ENCODE data around the gene DCDC1. TPM values are rescaled to one million over a fixed set of nuclear protein-coding genes. Genes with fewer than 3 reads are reported as not detected.

DCDC1 gene
- polyA plus RNA-seq, 3 donors, result 0.03 TPM; not detected in 2

DNA sequence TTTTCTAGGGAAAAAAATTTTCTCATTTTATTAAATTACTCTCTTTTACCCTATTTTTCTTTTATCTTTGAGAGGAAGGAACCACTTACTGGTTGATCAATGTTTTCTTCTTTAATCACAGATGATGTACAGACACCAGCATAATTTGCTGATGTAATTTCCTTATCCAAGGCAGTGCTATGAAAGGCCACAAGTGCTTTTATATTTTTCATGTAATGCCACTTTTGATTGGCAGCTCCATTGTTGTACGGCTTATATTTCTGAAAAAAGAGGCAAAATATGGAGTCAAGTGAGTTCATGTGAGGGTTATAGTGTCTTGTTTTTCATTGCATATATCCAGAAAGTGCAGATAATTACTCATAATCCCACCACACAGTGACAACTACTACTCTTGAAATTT, 460.7 kb downstream of the DCDC1 start:
- Histone ChIP-seq H3K9me3 (replicated peaks in 1 of 2; ENCODE audit: control insufficient read depth in 1 of 2, insufficient read depth in 1 of 2, low read length in 2 of 2) (no peaks in the 10 kb centered on the region), H3K27ac (ENCODE audit: low read depth in 1 of 2, low read length in 2 of 2) (no peak overlapping the region), H3K9ac (ENCODE audit: insufficient read depth, low read length, poor library complexity, severe bottlenecking) (no peak overlapping the region), H3K4me3 (replicated peaks in 1 of 3; ENCODE audit: low read depth in 2 of 3, low read length in 3 of 3) (no peak overlapping the region), H2AFZ (ENCODE audit: insufficient read depth, low read depth, low read length, poor library complexity, severe bottlenecking) (no peak overlapping the region), H3K4me1 (ENCODE audit: control insufficient read depth in 1 of 2, insufficient read depth in 2 of 2, low read length in 2 of 2) (no peaks in the 10 kb centered on the region), H3K27me3 (ENCODE audit: control insufficient read depth in 2 of 2, insufficient read depth in 2 of 2, low read length in 2 of 2) (peaks cover 0 to 2% of the 10 kb centered on the region in 2 donors), H3K79me2 (ENCODE audit: insufficient read depth, low read length) (no peaks in the 10 kb centered on the region), H4K20me1 (ENCODE audit: insufficient read depth, low read length) (no peaks in the 10 kb centered on the region), H3K4me2 (replicated peaks; ENCODE audit: extremely low read depth, low read length, poor library complexity, severe bottlenecking) (no peak overlapping the region), H3K36me3 (replicated peaks in 1 of 2; ENCODE audit: control insufficient read depth in 1 of 2, insufficient read depth in 2 of 2, low read length in 2 of 2) (no peaks in the 10 kb centered on the region)
- TF ChIP-seq, protein P1, sequence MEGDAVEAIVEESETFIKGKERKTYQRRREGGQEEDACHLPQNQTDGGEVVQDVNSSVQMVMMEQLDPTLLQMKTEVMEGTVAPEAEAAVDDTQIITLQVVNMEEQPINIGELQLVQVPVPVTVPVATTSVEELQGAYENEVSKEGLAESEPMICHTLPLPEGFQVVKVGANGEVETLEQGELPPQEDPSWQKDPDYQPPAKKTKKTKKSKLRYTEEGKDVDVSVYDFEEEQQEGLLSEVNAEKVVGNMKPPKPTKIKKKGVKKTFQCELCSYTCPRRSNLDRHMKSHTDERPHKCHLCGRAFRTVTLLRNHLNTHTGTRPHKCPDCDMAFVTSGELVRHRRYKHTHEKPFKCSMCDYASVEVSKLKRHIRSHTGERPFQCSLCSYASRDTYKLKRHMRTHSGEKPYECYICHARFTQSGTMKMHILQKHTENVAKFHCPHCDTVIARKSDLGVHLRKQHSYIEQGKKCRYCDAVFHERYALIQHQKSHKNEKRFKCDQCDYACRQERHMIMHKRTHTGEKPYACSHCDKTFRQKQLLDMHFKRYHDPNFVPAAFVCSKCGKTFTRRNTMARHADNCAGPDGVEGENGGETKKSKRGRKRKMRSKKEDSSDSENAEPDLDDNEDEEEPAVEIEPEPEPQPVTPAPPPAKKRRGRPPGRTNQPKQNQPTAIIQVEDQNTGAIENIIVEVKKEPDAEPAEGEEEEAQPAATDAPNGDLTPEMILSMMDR (IDR thresholded peaks at IDR 0.05), result no peak
- Mint-ChIP-seq H3K27ac (no peak overlapping the region), H3K36me3 (no peaks in the 10 kb centered on the region), H3K4me1 (no peaks in the 10 kb centered on the region), H3K27me3 (ENCODE audit: low read depth in 3 of 3) (peaks cover 0 to 2% (median 2%) of the 10 kb centered on the region in 3 donors), H3K4me3 (no peak overlapping the region), H3K9me3 (no peaks in the 10 kb centered on the region)
- no CpG with 5 or more reads among the region's 1 CpG for WGBS (ENCODE audit: insufficient coverage)
- DNase-seq, result no peak
- intact Hi-C loops (cut with micrococcal nuclease), result no loop called here

DNA sequence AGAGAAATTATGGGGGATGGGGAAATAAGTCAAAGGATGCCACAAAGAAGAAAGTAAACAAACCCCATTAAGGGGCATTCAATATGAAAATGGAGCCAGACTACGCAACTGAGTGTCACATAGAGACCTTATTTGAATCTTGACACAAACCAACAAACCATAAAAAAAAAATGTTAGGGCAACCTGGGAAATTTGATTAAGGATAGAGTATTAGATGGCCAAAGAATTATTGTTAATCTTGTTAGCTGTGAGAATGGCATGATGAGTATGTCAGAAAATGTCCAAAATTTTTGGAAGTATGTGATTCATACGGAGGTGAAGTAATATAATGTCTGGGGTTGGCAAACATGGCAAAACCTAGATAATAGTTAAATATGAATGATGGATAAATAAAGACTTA, 461.3 kb downstream of the DCDC1 start:
- no peak overlapping the region for H3K4me3 ChIP-seq (replicated peaks in 1 of 3; ENCODE audit: low read depth in 2 of 3, low read length in 3 of 3)
- intact Hi-C loops (cut with micrococcal nuclease), result no loop called here
- no peaks in the 10 kb centered on the region for H3K27me3 ChIP-seq (ENCODE audit: control insufficient read depth in 2 of 2, insufficient read depth in 2 of 2, low read length in 2 of 2)
- H4K20me1 ChIP-seq (ENCODE audit: insufficient read depth, low read length), result no peaks in the 10 kb centered on the region
- Mint-ChIP-seq H3K27me3 (ENCODE audit: low read depth in 3 of 3) (peaks cover 0 to 2% (median 2%) of the 10 kb centered on the region in 3 donors), H3K4me3 (no peak overlapping the region), H3K27ac (no peak overlapping the region), H3K9me3 (no peaks in the 10 kb centered on the region), H3K4me1 (no peaks in the 10 kb centered on the region), H3K36me3 (no peaks in the 10 kb centered on the region)
- H3K9ac ChIP-seq (ENCODE audit: insufficient read depth, low read length, poor library complexity, severe bottlenecking), result no peak overlapping the region
- no peaks in the 10 kb centered on the region for H3K4me1 ChIP-seq (ENCODE audit: control insufficient read depth in 1 of 2, insufficient read depth in 2 of 2, low read length in 2 of 2)
- no peak for DNase-seq
- TF ChIP-seq, protein P1 (IDR thresholded peaks at IDR 0.05), result no peak
- H3K4me2 ChIP-seq (replicated peaks; ENCODE audit: extremely low read depth, low read length, poor library complexity, severe bottlenecking), result no peak overlapping the region
- no peak overlapping the region for H2AFZ ChIP-seq (ENCODE audit: insufficient read depth, low read depth, low read length, poor library complexity, severe bottlenecking)
- H3K36me3 ChIP-seq (replicated peaks in 1 of 2; ENCODE audit: control insufficient read depth in 1 of 2, insufficient read depth in 2 of 2, low read length in 2 of 2), result no peaks in the 10 kb centered on the region
- no peak overlapping the region for H3K27ac ChIP-seq (ENCODE audit: low read depth in 1 of 2, low read length in 2 of 2)
- no peaks in the 10 kb centered on the region for H3K79me2 ChIP-seq (ENCODE audit: insufficient read depth, low read length)
- no peaks in the 10 kb centered on the region for H3K9me3 ChIP-seq (replicated peaks in 1 of 2; ENCODE audit: control insufficient read depth in 1 of 2, insufficient read depth in 1 of 2, low read length in 2 of 2)
- WGBS (ENCODE audit: insufficient coverage), result no CpG with 5 or more reads among the region's 2 CpGs

Measured in CD14-positive monocyte (primary cell).